ENCODE measurements around the gene DENND1A.

Gene DENND1A

DNA sequence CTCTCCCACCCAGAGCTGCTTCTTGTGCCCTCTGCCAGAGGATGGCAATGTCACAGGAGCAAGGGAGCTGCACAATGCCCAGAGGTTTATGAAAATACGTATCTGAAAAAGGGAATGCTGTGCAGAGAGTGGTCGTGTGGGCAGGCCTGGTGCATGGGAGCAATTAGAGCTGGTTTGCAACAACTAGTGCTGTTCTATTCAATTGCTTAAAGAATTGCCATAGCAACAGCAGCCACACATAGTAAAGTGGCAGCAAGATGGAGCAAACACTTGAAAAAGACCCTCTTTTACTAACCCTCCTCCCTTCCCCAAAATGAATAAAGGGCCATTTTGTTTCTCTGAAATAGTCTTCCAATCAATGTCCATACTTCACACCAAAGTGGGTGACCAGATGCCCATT lies 407.7 kb downstream of the DENND1A start:
- TF ChIP-seq, protein P1, sequence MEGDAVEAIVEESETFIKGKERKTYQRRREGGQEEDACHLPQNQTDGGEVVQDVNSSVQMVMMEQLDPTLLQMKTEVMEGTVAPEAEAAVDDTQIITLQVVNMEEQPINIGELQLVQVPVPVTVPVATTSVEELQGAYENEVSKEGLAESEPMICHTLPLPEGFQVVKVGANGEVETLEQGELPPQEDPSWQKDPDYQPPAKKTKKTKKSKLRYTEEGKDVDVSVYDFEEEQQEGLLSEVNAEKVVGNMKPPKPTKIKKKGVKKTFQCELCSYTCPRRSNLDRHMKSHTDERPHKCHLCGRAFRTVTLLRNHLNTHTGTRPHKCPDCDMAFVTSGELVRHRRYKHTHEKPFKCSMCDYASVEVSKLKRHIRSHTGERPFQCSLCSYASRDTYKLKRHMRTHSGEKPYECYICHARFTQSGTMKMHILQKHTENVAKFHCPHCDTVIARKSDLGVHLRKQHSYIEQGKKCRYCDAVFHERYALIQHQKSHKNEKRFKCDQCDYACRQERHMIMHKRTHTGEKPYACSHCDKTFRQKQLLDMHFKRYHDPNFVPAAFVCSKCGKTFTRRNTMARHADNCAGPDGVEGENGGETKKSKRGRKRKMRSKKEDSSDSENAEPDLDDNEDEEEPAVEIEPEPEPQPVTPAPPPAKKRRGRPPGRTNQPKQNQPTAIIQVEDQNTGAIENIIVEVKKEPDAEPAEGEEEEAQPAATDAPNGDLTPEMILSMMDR (IDR thresholded peaks at IDR 0.05; ENCODE audit: control extremely low read depth, extremely low read depth, low read depth, missing control alignments) = no peak
- CTCF ChIA-PET = interaction anchor here (1.5 to 2.7 kb wide), 3 partner anchors 14 to 28 kb away, joined by 3 to 10 read pairs (median 6); no protein-coding TSS in a partner anchor
- POLR2A ChIA-PET = no interaction called here
- no peak for DNase-seq (ENCODE audit: extremely low spot score)

DNA sequence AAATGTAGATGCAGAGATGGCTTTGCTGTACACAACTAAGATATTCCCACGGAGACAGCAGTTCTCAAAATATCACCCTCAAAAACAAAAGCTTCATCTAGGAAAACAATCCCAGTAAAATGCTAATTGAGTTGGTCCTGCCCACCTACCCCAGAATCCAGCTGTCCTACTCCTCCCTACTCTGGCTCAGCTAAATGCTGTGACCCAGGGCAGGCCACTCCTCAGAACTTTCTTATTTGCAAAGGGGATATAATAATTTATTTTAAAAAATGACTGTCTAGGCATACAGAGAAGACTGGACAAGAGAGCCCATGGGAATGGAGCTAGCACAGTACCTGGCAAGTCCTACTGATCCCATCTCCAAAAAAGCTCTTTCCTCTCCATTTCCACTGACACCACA lies 411.6 kb downstream of the DENND1A start:
- ChIA-PET POLR2A (no interaction called here), CTCF (interaction anchor here (1.2 to 1.5 kb wide), 2 partner anchors 9 to 13 kb away, joined by 3 to 6 read pairs; no protein-coding TSS in a partner anchor)
- TF ChIP-seq, protein P1 (IDR thresholded peaks at IDR 0.05; ENCODE audit: control extremely low read depth, extremely low read depth, low read depth, missing control alignments) = no peak
- no peak for DNase-seq (ENCODE audit: extremely low spot score)

DNA sequence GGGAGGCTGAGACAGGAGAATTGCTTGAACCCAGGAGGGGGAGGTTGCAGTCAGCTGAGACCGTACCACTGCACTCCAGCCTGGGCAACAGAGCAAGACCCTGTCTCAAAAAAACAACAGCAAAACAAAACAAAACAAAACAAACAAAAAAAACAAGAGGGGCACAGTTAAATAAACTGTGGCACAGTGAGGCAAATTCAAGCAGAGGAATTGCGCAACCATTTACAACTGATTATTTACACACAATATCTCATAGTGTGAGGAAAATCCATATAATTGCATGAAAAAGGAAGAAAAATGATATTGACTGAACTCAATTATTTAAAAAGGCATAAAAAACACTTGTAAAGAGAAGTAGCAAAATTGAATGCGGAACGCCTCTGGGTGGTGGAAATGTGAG lies 412.4 kb downstream of the DENND1A start:
- no peak for DNase-seq (ENCODE audit: extremely low spot score)
- TF ChIP-seq, protein P1 (IDR thresholded peaks at IDR 0.05; ENCODE audit: control extremely low read depth, extremely low read depth, low read depth, missing control alignments) = no peak
- CTCF ChIA-PET = interaction anchor here (1.5 kb wide), 1 partner anchor 10 kb away, joined by 6 read pairs; no protein-coding TSS in a partner anchor
- POLR2A ChIA-PET = no interaction called here

GRCh38 chr9:123514766-123515165 lies 415.2 kb downstream of the DENND1A start:
- ChIA-PET POLR2A (no interaction called here), CTCF (no interaction called here)
- TF ChIP-seq, protein P1 (IDR thresholded peaks at IDR 0.05; ENCODE audit: control extremely low read depth, extremely low read depth, low read depth, missing control alignments) = no peak
- no peak for DNase-seq (ENCODE audit: extremely low spot score)

GRCh38 chr9:123513554-123513953 lies 416.4 kb downstream of the DENND1A start:
- TF ChIP-seq, protein P1 (IDR thresholded peaks at IDR 0.05; ENCODE audit: control extremely low read depth, extremely low read depth, low read depth, missing control alignments) = no peak
- no peak for DNase-seq (ENCODE audit: extremely low spot score)
- CTCF ChIA-PET = no interaction called here
- POLR2A ChIA-PET = no interaction called here

GRCh38 chr9:123511326-123512277 lies 418.3 kb downstream of the DENND1A start:
- CTCF ChIA-PET = interaction anchor here (0.6 to 1.4 kb wide), 2 partner anchors 17 to 76 kb away, joined by 3 to 4 read pairs; no protein-coding TSS in a partner anchor
- TF ChIP-seq, protein P1 (IDR thresholded peaks at IDR 0.05; ENCODE audit: control extremely low read depth, extremely low read depth, low read depth, missing control alignments) = no peak
- POLR2A ChIA-PET = no interaction called here
- DNase-seq (ENCODE audit: extremely low spot score) = no peak

Measured in GM10248 (cell line).